Activated T-helper 1 cell treated with Interleukin-2 at 50 U/mL for 16 hours (primary cell): ENCODE measurements around the gene LCE2A.

Experiments used
- DNase-seq: peaks from one replicate; pipeline ENCODE4 v3.0.0-alpha.2; 2020; ENCODE audit warnings: low read depth

Gene LCE2A

GRCh38 chr1:152743371-152744145 lies 45.4 kb downstream of the LCE2A start:
- DNase-seq = no peak

DNA sequence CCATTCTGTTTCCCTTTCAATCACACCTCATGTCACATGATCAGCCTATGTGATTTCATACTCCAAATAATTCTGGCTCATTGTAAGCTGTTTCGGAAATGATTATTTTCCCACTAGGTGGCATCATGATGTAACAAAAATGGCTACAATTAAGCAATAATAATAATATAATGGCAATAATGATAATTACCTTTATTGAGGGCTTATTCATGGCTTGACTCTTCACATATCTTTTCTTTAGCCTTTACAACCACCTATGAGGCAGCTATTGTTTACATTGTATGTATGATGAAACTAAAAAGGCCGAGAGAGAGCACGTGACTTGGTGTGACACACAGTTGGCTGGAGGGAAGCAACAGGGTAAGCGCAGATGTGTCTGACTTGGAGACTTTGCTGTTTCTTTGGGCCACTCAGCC lies 47.2 kb downstream of the LCE2A start:
- DNase-seq = no peak

- no peak for DNase-seq
Measured at GRCh38 chr1:152745765-152746444, 47.8 kb downstream of the LCE2A start.

- no peak for DNase-seq
Measured at GRCh38 chr1:152747831-152748230, 49.7 kb downstream of the LCE2A start.
